Measurements from ENCODE around the gene RASAL3. TPM values are rescaled to one million over a fixed set of nuclear protein-coding genes. Genes with fewer than 3 reads are reported as not detected.
A peak's percentile ranks its signal among the peaks of the same experiment; 100 is the strongest.

RASAL3 gene
- total RNA-seq, 1 experiment from 2014 or later: 1.9 TPM

- peaks cover 4% of the 10 kb centered on the region; the same call in 1 of the 2 replicates for H3K27me3 Mint-ChIP-seq (ENCODE audit: low read depth)
- no peak overlapping the region for H2BK12ac ChIP-seq (ENCODE audit: insufficient read length, low read depth, low read length)
- no peak overlapping the region for H3K56ac ChIP-seq (ENCODE audit: insufficient read length, low read depth, low read length)
- no peaks in the 10 kb centered on the region for H3K79me2 ChIP-seq (ENCODE audit: insufficient read depth, low read length)
- peak overlapping the region in 1 of 2 experiments; percentile 75; a peak in 1 of 5 replicates for H3K4me3 Mint-ChIP-seq
- no peak overlapping the region for H2BK20ac ChIP-seq (ENCODE audit: low read depth, low read length, poor library complexity, severe bottlenecking)
- H2AK5ac ChIP-seq (ENCODE audit: insufficient read length, low read length): no peak overlapping the region
- H3T11ph ChIP-seq (ENCODE audit: low read length): no peak overlapping the region
- no peaks in the 10 kb centered on the region for H4K20me1 ChIP-seq (ENCODE audit: control insufficient read depth, insufficient read depth, insufficient read length)
- no CpG with 5 or more reads among the region's 14 CpGs for WGBS (ENCODE audit: extremely low coverage, insufficient read length, low lambda C conversion rate)
- peaks cover 53 to 83% of the 10 kb centered on the region in 2 experiments for H3K9me3 Mint-ChIP-seq
- no peak overlapping the region for H4K5ac ChIP-seq (ENCODE audit: insufficient read length, low read depth, low read length)
- H3K23ac ChIP-seq (ENCODE audit: insufficient read length, low read depth, low read length): no peak overlapping the region
- no peak overlapping the region for H3K14ac ChIP-seq (ENCODE audit: insufficient read depth, low read length)
- H3K9ac ChIP-seq (ENCODE audit: extremely low read depth, insufficient read length, low read length): no peak overlapping the region
- no peak for TF ChIP-seq CTCF (conservative IDR thresholded peaks at IDR 0.05)
- H3K4me2 ChIP-seq (ENCODE audit: insufficient read depth, insufficient read length, low read length): no peak overlapping the region
- H2AFZ ChIP-seq (ENCODE audit: low read length): no peak overlapping the region
- H3K36me3 Mint-ChIP-seq (ENCODE audit: insufficient read depth in 1 of 3, low read depth in 3 of 3): peaks cover 2 to 27% (median 14%) of the 10 kb centered on the region in 3 experiments; a peak in 5 of 7 replicates
- no peaks in the 10 kb centered on the region for H3K4me1 Mint-ChIP-seq
- H4K8ac ChIP-seq (replicated peaks; ENCODE audit: insufficient read length, low read depth, low read length): no peak overlapping the region
- H3K79me1 ChIP-seq (ENCODE audit: insufficient read depth, low read depth, low read length, poor library complexity, severe bottlenecking): no peaks in the 10 kb centered on the region
- DNase-seq: no peak
- H4K91ac ChIP-seq (ENCODE audit: insufficient read length, low read depth, low read length): no peak overlapping the region
- H3K27ac Mint-ChIP-seq: peak overlapping the region in 1 of 3 experiments; percentile 25; a peak in 1 of 7 replicates
- H3K4ac ChIP-seq (ENCODE audit: low read depth, low read length): no peak overlapping the region
- no peaks in the 10 kb centered on the region for H3K23me2 ChIP-seq (ENCODE audit: insufficient read length, low read depth, low read length, poor library complexity, severe bottlenecking)
- H3K27ac ChIP-seq (ENCODE audit: insufficient read length, low read depth, low read length): no peak overlapping the region
- H2BK15ac ChIP-seq (ENCODE audit: low read depth, low read length): no peak overlapping the region; the same call in 1 of the 2 replicates
- no peaks in the 10 kb centered on the region for H3K27me3 ChIP-seq (ENCODE audit: insufficient read depth, low read length)
- H3K4me1 ChIP-seq (ENCODE audit: insufficient read depth, low read length): no peaks in the 10 kb centered on the region
- H2BK5ac ChIP-seq (ENCODE audit: insufficient read length, low read length): no peak overlapping the region
- H3K18ac ChIP-seq (ENCODE audit: insufficient read length, low read depth, low read length): no peak overlapping the region
- peaks cover 73% of the 10 kb centered on the region for H3K9me3 ChIP-seq (ENCODE audit: control insufficient read depth, low read depth, low read length)
- no peak overlapping the region for H2BK120ac ChIP-seq (ENCODE audit: low read depth, low read length, poor library complexity, severe bottlenecking)
Measured at GRCh38 chr19:15507068-15508034, 43.0 kb upstream of the RASAL3 start.
